Peyer's patch (tissue), 4 donors: Measurements from ENCODE around the gene ZBTB42. TPM values are rescaled to one million over a fixed set of nuclear protein-coding genes. Genes with fewer than 3 reads are reported as not detected.

Experiments
- DNase-seq, 3 donors: peaks; one replicate each; pipeline ENCODE4 v3.0.0-alpha.2; 2017 to 2019
- H3K27ac ChIP-seq, 4 donors: fragments of 200-600 bp; sonication (generic); one replicate each; pipeline ENCODE4 v1.5.1; 2016 to 2019
- H3K27me3 ChIP-seq, 2 donors: fragments of 200-600 bp; sonication (generic); one replicate each; pipeline ENCODE4 v1.5.1; 2019
- H3K36me3 ChIP-seq, 3 donors: fragments of 200-600 bp; sonication (generic); one replicate each; pipeline ENCODE4 v1.5.1; 2016 to 2019
- H3K4me1 ChIP-seq, 4 donors: fragments of 200-600 bp; sonication (generic); one replicate each; pipeline ENCODE4 v1.5.1; 2016 to 2019
- H3K4me3 ChIP-seq, 4 donors: fragments of 200-600 bp; sonication (generic); 1 replicate in 3 of 4; 2 replicates in 1 of 4; pipeline ENCODE4 v1.5.1; 2016 to 2019; ENCODE audit warnings: mild to moderate bottlenecking in 1 of 4
- H3K9me3 ChIP-seq, 4 donors: fragments of 200-600 bp; sonication (generic); one replicate each; pipeline ENCODE4 v1.5.1; 2016 to 2019; ENCODE audit warnings: mild to moderate bottlenecking in 1 of 4
- POLR2A ChIP-seq, 2 donors: fragments of 450-650 bp; IDR thresholded peaks; one replicate each; pipeline ENCODE4 v1.5.1; 2017; ENCODE audit warnings: antibody characterized with exemption in 2 of 2, mild to moderate bottlenecking in 2 of 2, moderate library complexity in 2 of 2
- total RNA-seq, 4 donors: library from RNA; depleted of rRNA; stranded (reverse); fragments of >200 nt; gene quantifications; one replicate each; pipeline ENCODE4 v1.1.0, GENCODE V29; 2016
- TF ChIP-seq, protein P1 (sequence below), 6 experiments: fragments of 450-650 bp in 4 of 6; fragments of 200-600 bp in 2 of 6; sonication (generic) in 1 of 6; IDR thresholded peaks; one replicate each; pipeline ENCODE4 v1.5.1; 2017 to 2019; ENCODE audit warnings: antibody characterized with exemption in 6 of 6, mild to moderate bottlenecking in 3 of 6, moderate library complexity in 1 of 6

Gene ZBTB42
- total RNA-seq, 4 donors from 2014 or later = 2.5 to 14.7 (median 10.9) TPM

DNA sequence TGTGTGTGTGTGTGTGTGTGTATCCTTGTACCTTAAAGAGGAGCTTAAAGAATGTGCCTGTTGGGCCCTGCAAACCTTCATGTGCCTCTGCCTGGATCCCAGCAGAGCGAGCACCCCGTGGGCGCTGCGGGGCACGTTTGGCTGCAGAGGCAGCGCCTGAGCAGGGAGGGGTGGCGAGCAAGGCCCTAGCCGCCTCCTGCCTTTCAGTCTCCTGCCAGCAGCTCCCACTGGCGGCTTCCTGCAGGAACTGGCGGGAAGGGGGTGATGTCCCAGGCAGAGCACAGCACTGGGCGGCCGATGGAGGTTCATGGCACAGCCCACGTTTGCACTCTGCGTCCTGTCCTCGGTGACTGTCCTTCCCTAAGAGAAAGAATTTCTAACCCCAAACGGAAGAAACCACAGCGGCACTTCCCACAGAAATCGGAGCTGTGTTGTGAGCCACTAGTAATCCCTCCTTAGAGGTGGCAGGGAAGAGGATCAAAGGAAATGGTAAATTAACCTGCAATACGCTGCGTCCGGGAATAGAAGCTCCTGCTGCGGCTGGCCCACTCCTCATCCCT lies 19.8 kb downstream of the ZBTB42 start:
- no peak overlapping the region for H3K27ac ChIP-seq
- no peaks in the 10 kb centered on the region for H3K9me3 ChIP-seq
- no peak overlapping the region for H3K4me3 ChIP-seq
- DNase-seq = peak in 2 of 3 donors; percentile 70 to 77
- no peak for TF ChIP-seq POLR2A (IDR thresholded peaks at IDR 0.05)
- TF ChIP-seq, protein P1, sequence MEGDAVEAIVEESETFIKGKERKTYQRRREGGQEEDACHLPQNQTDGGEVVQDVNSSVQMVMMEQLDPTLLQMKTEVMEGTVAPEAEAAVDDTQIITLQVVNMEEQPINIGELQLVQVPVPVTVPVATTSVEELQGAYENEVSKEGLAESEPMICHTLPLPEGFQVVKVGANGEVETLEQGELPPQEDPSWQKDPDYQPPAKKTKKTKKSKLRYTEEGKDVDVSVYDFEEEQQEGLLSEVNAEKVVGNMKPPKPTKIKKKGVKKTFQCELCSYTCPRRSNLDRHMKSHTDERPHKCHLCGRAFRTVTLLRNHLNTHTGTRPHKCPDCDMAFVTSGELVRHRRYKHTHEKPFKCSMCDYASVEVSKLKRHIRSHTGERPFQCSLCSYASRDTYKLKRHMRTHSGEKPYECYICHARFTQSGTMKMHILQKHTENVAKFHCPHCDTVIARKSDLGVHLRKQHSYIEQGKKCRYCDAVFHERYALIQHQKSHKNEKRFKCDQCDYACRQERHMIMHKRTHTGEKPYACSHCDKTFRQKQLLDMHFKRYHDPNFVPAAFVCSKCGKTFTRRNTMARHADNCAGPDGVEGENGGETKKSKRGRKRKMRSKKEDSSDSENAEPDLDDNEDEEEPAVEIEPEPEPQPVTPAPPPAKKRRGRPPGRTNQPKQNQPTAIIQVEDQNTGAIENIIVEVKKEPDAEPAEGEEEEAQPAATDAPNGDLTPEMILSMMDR (IDR thresholded peaks at IDR 0.05) = peak in 4 of 6 experiments; percentile 18 to 66 (median 63)
- peaks cover 0 to 14% (median 10%) of the 10 kb centered on the region in 4 donors for H3K4me1 ChIP-seq
- H3K27me3 ChIP-seq = no peaks in the 10 kb centered on the region
- H3K36me3 ChIP-seq = no peaks in the 10 kb centered on the region

GRCh38 chr14:104821229-104821945 lies 20.5 kb downstream of the ZBTB42 start:
- Histone ChIP-seq H3K9me3 (no peaks in the 10 kb centered on the region), H3K4me1 (peaks cover 5 to 19% (median 12%) of the 10 kb centered on the region in 4 donors), H3K4me3 (no peak overlapping the region), H3K27me3 (no peaks in the 10 kb centered on the region), H3K27ac (no peak overlapping the region), H3K36me3 (no peaks in the 10 kb centered on the region)
- TF ChIP-seq POLR2A (IDR thresholded peaks at IDR 0.05) = no peak
- TF ChIP-seq, protein P1 (IDR thresholded peaks at IDR 0.05) = no peak
- peak in 1 of 3 donors; percentile 38 for DNase-seq

GRCh38 chr14:104821971-104822608 lies 21.2 kb downstream of the ZBTB42 start:
- Histone ChIP-seq H3K4me3 (no peak overlapping the region), H3K4me1 (peaks cover 4 to 15% (median 10%) of the 10 kb centered on the region in 4 donors), H3K27me3 (no peaks in the 10 kb centered on the region), H3K36me3 (no peaks in the 10 kb centered on the region), H3K9me3 (no peaks in the 10 kb centered on the region), H3K27ac (no peak overlapping the region)
- TF ChIP-seq, protein P1 (IDR thresholded peaks at IDR 0.05) = no peak
- TF ChIP-seq POLR2A (IDR thresholded peaks at IDR 0.05) = no peak
- peak in 1 of 3 donors; percentile 38 for DNase-seq

DNA sequence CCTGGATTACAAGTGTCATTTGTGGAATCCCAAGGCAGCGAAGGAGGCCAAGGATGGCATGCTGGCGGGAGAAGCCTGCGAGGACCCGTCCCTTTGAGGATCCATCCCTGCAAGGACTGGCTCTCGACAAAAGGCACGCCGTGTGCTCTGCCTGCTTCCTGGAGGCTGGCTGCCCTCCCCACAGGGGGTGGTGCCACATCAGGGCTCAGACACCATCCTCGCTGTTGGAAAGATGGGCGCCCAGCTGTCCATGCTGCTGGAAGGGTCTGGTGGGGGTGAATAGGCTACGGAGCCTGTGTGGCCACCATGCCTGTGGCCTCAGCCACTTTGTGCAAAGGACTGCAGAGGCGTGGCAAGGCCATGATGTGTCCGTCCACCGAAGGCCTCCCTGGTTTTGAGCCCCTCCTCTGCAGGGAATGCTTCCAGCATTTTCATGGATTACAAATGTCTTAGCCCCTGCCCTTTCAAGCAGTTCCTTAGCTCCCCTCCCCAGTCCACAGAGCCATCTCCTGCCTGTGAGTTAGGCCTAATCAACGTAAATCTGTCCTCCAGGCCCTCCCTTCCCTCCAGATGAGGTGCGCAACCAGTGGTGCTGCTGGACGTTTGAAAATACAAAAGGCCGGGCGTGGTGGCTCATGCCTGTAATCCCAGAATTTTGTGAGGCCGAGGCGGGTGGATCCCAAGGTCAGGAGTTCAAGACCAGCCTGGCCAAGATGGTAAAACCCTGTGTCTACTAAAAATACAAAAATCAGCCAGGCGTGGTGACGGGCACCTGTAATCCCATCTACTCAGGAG lies 22.1 kb downstream of the ZBTB42 start:
- Histone ChIP-seq H3K27ac (no peak overlapping the region), H3K27me3 (no peaks in the 10 kb centered on the region), H3K36me3 (no peaks in the 10 kb centered on the region), H3K4me3 (no peak overlapping the region), H3K9me3 (no peaks in the 10 kb centered on the region), H3K4me1 (peaks cover 4 to 21% (median 15%) of the 10 kb centered on the region in 4 donors)
- no peak for TF ChIP-seq POLR2A (IDR thresholded peaks at IDR 0.05)
- TF ChIP-seq, protein P1 (IDR thresholded peaks at IDR 0.05) = no peak
- peak in 1 of 3 donors; percentile 42 for DNase-seq

- peaks cover 4 to 22% (median 15%) of the 10 kb centered on the region in 4 donors for H3K4me1 ChIP-seq
- H3K4me3 ChIP-seq = no peak overlapping the region
- no peaks in the 10 kb centered on the region for H3K36me3 ChIP-seq
- no peak overlapping the region for H3K27ac ChIP-seq
- no peaks in the 10 kb centered on the region for H3K9me3 ChIP-seq
- DNase-seq = no peak
- TF ChIP-seq POLR2A (IDR thresholded peaks at IDR 0.05) = no peak
- TF ChIP-seq, protein P1 (IDR thresholded peaks at IDR 0.05) = no peak
- no peaks in the 10 kb centered on the region for H3K27me3 ChIP-seq
These were observed 23.6 kb downstream of the ZBTB42 start for GRCh38 chr14:104824353-104824997.
